GM19438 (cell line): ENCODE data around the gene PET100.

ENCODE experiments used
- ATAC-seq: cut with Tn5 transposase; IDR thresholded peaks from one replicate; pipeline ENCODE4 v1.9.1; 2021; ENCODE audit warnings: low read depth; ENCODE audit not compliant: unreplicated experiment

PET100 gene

GRCh38 chr19:7611541-7612279 lies 17.9 kb upstream of the PET100 start:
- ATAC-seq: no peak

GRCh38 chr19:7612282-7613274 lies 17.0 kb upstream of the PET100 start:
- ATAC-seq: no peak

GRCh38 chr19:7614859-7615741 lies 14.5 kb upstream of the PET100 start:
- no peak for ATAC-seq

GRCh38 chr19:7617172-7617571 lies 12.4 kb upstream of the PET100 start:
- ATAC-seq: no peak

GRCh38 chr19:7617735-7618134 lies 11.9 kb upstream of the PET100 start:
- no peak for ATAC-seq

GRCh38 chr19:7618348-7618747 lies 11.2 kb upstream of the PET100 start:
- no peak for ATAC-seq

GRCh38 chr19:7618771-7619510 lies 10.7 kb upstream of the PET100 start:
- no peak for ATAC-seq

GRCh38 chr19:7619671-7620441 lies 9.7 kb upstream of the PET100 start:
- no peak for ATAC-seq

- no peak for ATAC-seq
Observed at GRCh38 chr19:7620442-7621412, 8.9 kb upstream of the PET100 start.

GRCh38 chr19:7622933-7623685 lies 6.5 kb upstream of the PET100 start:
- ATAC-seq: no peak

GRCh38 chr19:7623725-7624603 lies 5.6 kb upstream of the PET100 start:
- no peak for ATAC-seq

GRCh38 chr19:7624810-7625209 lies 4.8 kb upstream of the PET100 start:
- no peak for ATAC-seq

GRCh38 chr19:7625763-7626372 lies 3.7 kb upstream of the PET100 start:
- no peak for ATAC-seq

- ATAC-seq: no peak
Observed at GRCh38 chr19:7627166-7627565, 2.4 kb upstream of the PET100 start.

- no peak for ATAC-seq
Observed at GRCh38 chr19:7628589-7629311, 843 bp upstream of the PET100 start.
